GM23338 (cell line): ENCODE results near the gene NPR2. TPM values are rescaled to one million over a fixed set of nuclear protein-coding genes. Genes with fewer than 3 reads are reported as not detected.

Source experiments
- ATAC-seq: fragments of 200-7000 bp; cut with Tn5 transposase; 3 replicates; pipeline ENCODE4 v1.9.1; 2020
- DNase-seq: peaks from one replicate; pipeline ENCODE4 v3.0.0-alpha.2; 2015; ENCODE audit warnings: low spot score
- H2AFZ ChIP-seq: fragments of 200-600 bp; sonication (generic); 2 replicates; pipeline ENCODE4 v1.8.0; 2016; ENCODE audit warnings: antibody characterized with exemption, mild to moderate bottlenecking, moderate library complexity
- H3F3A ChIP-seq: fragments of 200-600 bp; sonication (generic); replicated peaks from 2 replicates; pipeline ENCODE4 v1.8.0; 2017; ENCODE audit warnings: antibody characterized with exemption, mixed run types, low read depth
- H3K27ac ChIP-seq: fragments of 200-600 bp; sonication (generic); 2 replicates; pipeline ENCODE4 v1.6.1; 2016; ENCODE audit warnings: low read depth
- H3K27me3 ChIP-seq: fragments of 200-600 bp; sonication (generic); 2 replicates; pipeline ENCODE4 v1.8.0; 2016; ENCODE audit warnings: mild to moderate bottlenecking, mixed run types, moderate library complexity; ENCODE audit not compliant: insufficient read depth
- H3K36me3 ChIP-seq: fragments of 200-600 bp; sonication (generic); 2 replicates; pipeline ENCODE4 v1.8.0; 2016; ENCODE audit warnings: mild to moderate bottlenecking; ENCODE audit not compliant: insufficient read depth
- H3K4me1 ChIP-seq: fragments of 200-600 bp; sonication (generic); 2 replicates; pipeline ENCODE4 v1.8.0; 2016; ENCODE audit warnings: mild to moderate bottlenecking, moderate library complexity; ENCODE audit not compliant: insufficient read depth
- H3K4me2 ChIP-seq: fragments of 200-600 bp; sonication (generic); 2 replicates; pipeline ENCODE4 v1.7.1; 2017; ENCODE audit warnings: mixed run types
- H3K4me3 ChIP-seq: fragments of 200-600 bp; sonication (generic); 2 replicates; pipeline ENCODE4 v1.6.1; 2016; ENCODE audit warnings: mixed run types
- H3K79me2 ChIP-seq: fragments of 200-600 bp; sonication (generic); replicated peaks from 2 replicates; pipeline ENCODE4 v1.8.0; 2017; ENCODE audit warnings: mild to moderate bottlenecking; ENCODE audit not compliant: insufficient read depth
- H3K9me2 ChIP-seq: fragments of 200-600 bp; sonication (generic); 2 replicates; pipeline ENCODE4 v1.8.0; 2017; ENCODE audit not compliant: insufficient read depth
- H4K20me1 ChIP-seq: fragments of 200-600 bp; sonication (generic); replicated peaks from 2 replicates; pipeline ENCODE4 v1.8.0; 2017; ENCODE audit warnings: mild to moderate bottlenecking; ENCODE audit not compliant: insufficient read depth
- H3K27ac Mint-ChIP-seq: 2 replicates; pipeline ENCODE4 v1.8.0; 2020; ENCODE audit warnings: inconsistent platforms, mild to moderate bottlenecking, moderate library complexity, mixed read lengths
- H3K27me3 Mint-ChIP-seq: 3 replicates; pipeline ENCODE4 v1.8.0; 2022; ENCODE audit warnings: low read depth, mild to moderate bottlenecking, moderate library complexity, mixed read lengths, inconsistent platforms; ENCODE audit not compliant: insufficient read depth, poor library complexity
- H3K36me3 Mint-ChIP-seq: 3 replicates; pipeline ENCODE4 v1.8.0; 2021; ENCODE audit warnings: low read depth, mild to moderate bottlenecking, inconsistent platforms, moderate library complexity, mixed read lengths
- H3K4me1 Mint-ChIP-seq: 3 replicates; pipeline ENCODE4 v1.8.0; 2020; ENCODE audit warnings: mild to moderate bottlenecking, inconsistent platforms, mixed read lengths
- H3K4me3 Mint-ChIP-seq: 3 replicates; pipeline ENCODE4 v1.8.0; 2021; ENCODE audit warnings: moderate library complexity, mild to moderate bottlenecking, inconsistent platforms, mixed read lengths
- H3K9me3 Mint-ChIP-seq: 3 replicates; pipeline ENCODE4 v1.8.0; 2020; ENCODE audit warnings: moderate library complexity, mild to moderate bottlenecking, inconsistent platforms, mixed read lengths
- NANOG ChIP-seq: IDR thresholded peaks from 2 replicates; pipeline ENCODE4 v1.6.1; 2016; ENCODE audit warnings: antibody characterized with exemption, borderline replicate concordance
- STAT1 ChIP-seq: IDR thresholded peaks from one replicate; pipeline ENCODE4 v1.6.1; 2016; ENCODE audit warnings: antibody characterized with exemption; ENCODE audit not compliant: unreplicated experiment
- ZNF331 ChIP-seq: fragments of 250-450 bp; sonication (Bioruptor Pico); IDR thresholded peaks from 2 replicates; pipeline ENCODE4 v1.5.0; 2020; ENCODE audit warnings: low read depth, mild to moderate bottlenecking, moderate library complexity
- polyA plus RNA-seq: library from polyadenylated mRNA; unstranded; fragments of >200 nt; fragmentation: Nextera tagmentation; extraction: Ambion mirVana; gene quantifications from 2 replicates; pipeline ENCODE4 v1.2.1, GENCODE V29; 2016
- total RNA-seq: library from RNA; depleted of rRNA; stranded (reverse); fragments of >200 nt; shearing (Covaris generic); gene quantifications from 2 replicates; pipeline ENCODE4 v1.2.3, GENCODE V29; 2014
- TF ChIP-seq, protein P1 (sequence below): IDR thresholded peaks from one replicate; pipeline ENCODE4 v1.6.1; 2018; ENCODE audit warnings: antibody characterized with exemption; ENCODE audit not compliant: unreplicated experiment
- TF ChIP-seq, protein P2 (sequence below): fragments of 250-450 bp; sonication (Bioruptor Pico); IDR thresholded peaks from 2 replicates; pipeline ENCODE4 v1.5.0; 2020; ENCODE audit warnings: mild to moderate bottlenecking, moderate library complexity

Gene NPR2
- total and polyA plus RNA-seq, 2 experiments from 2014 or later = 9.0 to 14.4 TPM

DNA sequence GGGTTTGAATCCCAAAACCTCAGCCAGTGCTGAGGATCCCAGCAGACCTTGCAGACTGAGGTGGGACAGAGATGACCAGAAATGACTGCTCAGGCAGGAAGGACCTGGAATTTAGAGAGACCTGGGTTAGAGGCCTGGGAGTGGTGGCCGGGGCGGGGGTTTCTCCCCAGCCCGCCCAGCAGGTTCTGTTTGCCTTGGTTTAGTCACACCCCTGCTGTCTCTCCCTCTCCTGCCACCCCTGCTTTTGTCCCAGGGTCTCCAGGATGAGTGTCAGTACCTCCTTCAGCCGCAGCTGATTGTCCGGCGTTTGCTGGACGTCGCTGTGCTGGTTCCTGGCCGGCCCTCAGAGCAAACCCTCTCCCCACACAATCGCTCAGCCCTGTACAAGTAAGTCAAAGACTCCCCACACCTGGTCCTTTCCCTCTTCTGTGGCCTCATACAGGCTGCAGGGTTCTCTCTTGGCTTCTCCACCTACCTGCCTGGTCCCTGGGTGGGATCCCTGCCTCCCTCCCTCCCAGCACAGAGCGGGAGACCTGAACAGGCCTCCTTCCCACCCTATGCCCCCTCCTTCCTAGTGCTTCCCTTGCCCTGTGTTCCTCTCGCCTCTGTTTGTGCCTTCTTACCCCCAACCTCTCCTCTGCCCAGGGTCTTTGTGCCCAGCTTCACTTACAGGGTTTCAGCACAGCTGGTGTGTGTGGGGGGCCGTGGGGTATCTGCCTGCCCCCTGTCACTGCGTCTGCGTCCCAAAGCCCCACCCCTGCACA lies 49.7 kb downstream of the NPR2 start:
- Mint-ChIP-seq H3K9me3 (no peaks in the 10 kb centered on the region), H3K27me3 (peaks cover 11% of the 10 kb centered on the region), H3K27ac (no peak overlapping the region), H3K36me3 (no peaks in the 10 kb centered on the region), H3K4me1 (peaks cover 30% of the 10 kb centered on the region), H3K4me3 (no peak overlapping the region)
- no peak for ATAC-seq
- TF ChIP-seq ZNF331 (CRISPR knock-in tag) (no peak), STAT1 (no peak), NANOG (no peak)
- TF ChIP-seq, protein P1, sequence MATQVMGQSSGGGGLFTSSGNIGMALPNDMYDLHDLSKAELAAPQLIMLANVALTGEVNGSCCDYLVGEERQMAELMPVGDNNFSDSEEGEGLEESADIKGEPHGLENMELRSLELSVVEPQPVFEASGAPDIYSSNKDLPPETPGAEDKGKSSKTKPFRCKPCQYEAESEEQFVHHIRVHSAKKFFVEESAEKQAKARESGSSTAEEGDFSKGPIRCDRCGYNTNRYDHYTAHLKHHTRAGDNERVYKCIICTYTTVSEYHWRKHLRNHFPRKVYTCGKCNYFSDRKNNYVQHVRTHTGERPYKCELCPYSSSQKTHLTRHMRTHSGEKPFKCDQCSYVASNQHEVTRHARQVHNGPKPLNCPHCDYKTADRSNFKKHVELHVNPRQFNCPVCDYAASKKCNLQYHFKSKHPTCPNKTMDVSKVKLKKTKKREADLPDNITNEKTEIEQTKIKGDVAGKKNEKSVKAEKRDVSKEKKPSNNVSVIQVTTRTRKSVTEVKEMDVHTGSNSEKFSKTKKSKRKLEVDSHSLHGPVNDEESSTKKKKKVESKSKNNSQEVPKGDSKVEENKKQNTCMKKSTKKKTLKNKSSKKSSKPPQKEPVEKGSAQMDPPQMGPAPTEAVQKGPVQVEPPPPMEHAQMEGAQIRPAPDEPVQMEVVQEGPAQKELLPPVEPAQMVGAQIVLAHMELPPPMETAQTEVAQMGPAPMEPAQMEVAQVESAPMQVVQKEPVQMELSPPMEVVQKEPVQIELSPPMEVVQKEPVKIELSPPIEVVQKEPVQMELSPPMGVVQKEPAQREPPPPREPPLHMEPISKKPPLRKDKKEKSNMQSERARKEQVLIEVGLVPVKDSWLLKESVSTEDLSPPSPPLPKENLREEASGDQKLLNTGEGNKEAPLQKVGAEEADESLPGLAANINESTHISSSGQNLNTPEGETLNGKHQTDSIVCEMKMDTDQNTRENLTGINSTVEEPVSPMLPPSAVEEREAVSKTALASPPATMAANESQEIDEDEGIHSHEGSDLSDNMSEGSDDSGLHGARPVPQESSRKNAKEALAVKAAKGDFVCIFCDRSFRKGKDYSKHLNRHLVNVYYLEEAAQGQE = no peak
- TF ChIP-seq, protein P2, sequence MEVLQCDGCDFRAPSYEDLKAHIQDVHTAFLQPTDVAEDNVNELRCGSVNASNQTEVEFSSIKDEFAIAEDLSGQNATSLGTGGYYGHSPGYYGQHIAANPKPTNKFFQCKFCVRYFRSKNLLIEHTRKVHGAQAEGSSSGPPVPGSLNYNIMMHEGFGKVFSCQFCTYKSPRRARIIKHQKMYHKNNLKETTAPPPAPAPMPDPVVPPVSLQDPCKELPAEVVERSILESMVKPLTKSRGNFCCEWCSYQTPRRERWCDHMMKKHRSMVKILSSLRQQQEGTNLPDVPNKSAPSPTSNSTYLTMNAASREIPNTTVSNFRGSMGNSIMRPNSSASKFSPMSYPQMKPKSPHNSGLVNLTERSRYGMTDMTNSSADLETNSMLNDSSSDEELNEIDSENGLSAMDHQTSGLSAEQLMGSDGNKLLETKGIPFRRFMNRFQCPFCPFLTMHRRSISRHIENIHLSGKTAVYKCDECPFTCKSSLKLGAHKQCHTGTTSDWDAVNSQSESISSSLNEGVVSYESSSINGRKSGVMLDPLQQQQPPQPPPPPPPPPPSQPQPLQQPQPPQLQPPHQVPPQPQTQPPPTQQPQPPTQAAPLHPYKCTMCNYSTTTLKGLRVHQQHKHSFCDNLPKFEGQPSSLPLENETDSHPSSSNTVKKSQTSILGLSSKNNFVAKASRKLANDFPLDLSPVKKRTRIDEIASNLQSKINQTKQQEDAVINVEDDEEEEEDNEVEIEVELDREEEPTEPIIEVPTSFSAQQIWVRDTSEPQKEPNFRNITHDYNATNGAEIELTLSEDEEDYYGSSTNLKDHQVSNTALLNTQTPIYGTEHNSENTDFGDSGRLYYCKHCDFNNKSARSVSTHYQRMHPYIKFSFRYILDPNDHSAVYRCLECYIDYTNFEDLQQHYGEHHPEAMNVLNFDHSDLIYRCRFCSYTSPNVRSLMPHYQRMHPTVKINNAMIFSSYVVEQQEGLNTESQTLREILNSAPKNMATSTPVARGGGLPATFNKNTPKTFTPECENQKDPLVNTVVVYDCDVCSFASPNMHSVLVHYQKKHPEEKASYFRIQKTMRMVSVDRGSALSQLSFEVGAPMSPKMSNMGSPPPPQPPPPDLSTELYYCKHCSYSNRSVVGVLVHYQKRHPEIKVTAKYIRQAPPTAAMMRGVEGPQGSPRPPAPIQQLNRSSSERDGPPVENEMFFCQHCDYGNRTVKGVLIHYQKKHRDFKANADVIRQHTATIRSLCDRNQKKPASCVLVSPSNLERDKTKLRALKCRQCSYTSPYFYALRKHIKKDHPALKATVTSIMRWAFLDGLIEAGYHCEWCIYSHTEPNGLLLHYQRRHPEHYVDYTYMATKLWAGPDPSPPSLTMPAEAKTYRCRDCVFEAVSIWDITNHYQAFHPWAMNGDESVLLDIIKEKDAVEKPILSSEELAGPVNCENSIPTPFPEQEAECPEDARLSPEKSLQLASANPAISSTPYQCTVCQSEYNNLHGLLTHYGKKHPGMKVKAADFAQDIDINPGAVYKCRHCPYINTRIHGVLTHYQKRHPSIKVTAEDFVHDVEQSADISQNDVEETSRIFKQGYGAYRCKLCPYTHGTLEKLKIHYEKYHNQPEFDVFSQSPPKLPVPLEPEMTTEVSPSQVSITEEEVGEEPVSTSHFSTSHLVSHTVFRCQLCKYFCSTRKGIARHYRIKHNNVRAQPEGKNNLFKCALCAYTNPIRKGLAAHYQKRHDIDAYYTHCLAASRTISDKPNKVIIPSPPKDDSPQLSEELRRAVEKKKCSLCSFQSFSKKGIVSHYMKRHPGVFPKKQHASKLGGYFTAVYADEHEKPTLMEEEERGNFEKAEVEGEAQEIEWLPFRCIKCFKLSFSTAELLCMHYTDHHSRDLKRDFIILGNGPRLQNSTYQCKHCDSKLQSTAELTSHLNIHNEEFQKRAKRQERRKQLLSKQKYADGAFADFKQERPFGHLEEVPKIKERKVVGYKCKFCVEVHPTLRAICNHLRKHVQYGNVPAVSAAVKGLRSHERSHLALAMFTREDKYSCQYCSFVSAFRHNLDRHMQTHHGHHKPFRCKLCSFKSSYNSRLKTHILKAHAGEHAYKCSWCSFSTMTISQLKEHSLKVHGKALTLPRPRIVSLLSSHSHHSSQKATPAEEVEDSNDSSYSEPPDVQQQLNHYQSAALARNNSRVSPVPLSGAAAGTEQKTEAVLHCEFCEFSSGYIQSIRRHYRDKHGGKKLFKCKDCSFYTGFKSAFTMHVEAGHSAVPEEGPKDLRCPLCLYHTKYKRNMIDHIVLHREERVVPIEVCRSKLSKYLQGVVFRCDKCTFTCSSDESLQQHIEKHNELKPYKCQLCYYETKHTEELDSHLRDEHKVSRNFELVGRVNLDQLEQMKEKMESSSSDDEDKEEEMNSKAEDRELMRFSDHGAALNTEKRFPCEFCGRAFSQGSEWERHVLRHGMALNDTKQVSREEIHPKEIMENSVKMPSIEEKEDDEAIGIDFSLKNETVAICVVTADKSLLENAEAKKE (CRISPR knock-in tag) = no peak
- Histone ChIP-seq H3K36me3 (no peaks in the 10 kb centered on the region), H3F3A (no peaks in the 10 kb centered on the region; the same call in 1 of the 2 replicates), H3K27ac (no peak overlapping the region), H3K27me3 (no peaks in the 10 kb centered on the region), H3K4me2 (no peak overlapping the region), H3K9me2 (peaks cover 9% of the 10 kb centered on the region; the same call in 1 of the 2 replicates), H3K79me2 (no peaks in the 10 kb centered on the region), H4K20me1 (no peaks in the 10 kb centered on the region; the same call in 1 of the 2 replicates), H3K4me1 (peaks cover 24% of the 10 kb centered on the region), H2AFZ (no peak overlapping the region), H3K4me3 (no peak overlapping the region)
- no peak for DNase-seq
